Stomach (tissue), 9 donors: ENCODE results near the gene RPS6KC1. TPM values are rescaled to one million over a fixed set of nuclear protein-coding genes. Genes with fewer than 3 reads are reported as not detected.
"Not testable (repeated sequence)": the region's sequence is repeated elsewhere in the genome, so short reads cannot be mapped to it uniquely, and the experiment has no call there.

Source experiments
- DNase-seq, 2 donors: peaks; one replicate each; pipeline versions ENCODE4 v3.0.0 to v3.0.0-alpha.2; 2013 to 2019
- H3K27ac ChIP-seq, 5 donors: fragments of 200-600 bp in 4 of 5; sonication (generic) in 4 of 5; one replicate each; pipeline ENCODE4 v1.5.1; 2013 to 2019; ENCODE audit warnings: mild to moderate bottlenecking in 1 of 5, moderate library complexity in 1 of 5
- H3K27me3 ChIP-seq, 3 donors: fragments of 200-600 bp; sonication (generic); one replicate each; pipeline ENCODE4 v1.5.1; 2017 to 2019; ENCODE audit warnings: mixed run types in 1 of 3
- H3K36me3 ChIP-seq, 4 donors: fragments of 200-600 bp; sonication (generic); 1 replicate in 3 of 4; 2 replicates in 1 of 4; pipeline ENCODE4 v1.5.1; 2016 to 2019
- H3K4me1 ChIP-seq, 4 donors: fragments of 200-600 bp; sonication (generic); one replicate each; pipeline ENCODE4 v1.5.1; 2016 to 2019
- H3K4me3 ChIP-seq, 4 donors: fragments of 200-600 bp; sonication (generic) in 3 of 4; one replicate each; pipeline ENCODE4 v1.5.1; 2016 to 2019; ENCODE audit warnings: mild to moderate bottlenecking in 1 of 4
- H3K9me3 ChIP-seq, 4 donors: fragments of 200-600 bp; sonication (generic); one replicate each; pipeline ENCODE4 v1.5.1; 2016 to 2019
- CTCF ChIP-seq, 7 experiments: fragments of 450-650 bp in 4 of 7; fragments of 200-600 bp in 3 of 7; sonication (generic) in 3 of 7; IDR thresholded peaks; one replicate each; pipeline ENCODE4 v1.5.1; 2016 to 2019; ENCODE audit warnings: antibody characterized with exemption in 7 of 7, control low read depth in 2 of 7, mild to moderate bottlenecking in 1 of 7
- EP300 ChIP-seq: sonication (generic); formaldehyde crosslinking; IDR thresholded peaks from one replicate; pipeline ENCODE4 v1.6.1; 2017; ENCODE audit warnings: antibody characterized with exemption
- POLR2A ChIP-seq, 4 donors: fragments of 450-650 bp; IDR thresholded peaks; one replicate each; pipeline ENCODE4 v1.6.1; 2016; ENCODE audit warnings: antibody characterized with exemption in 4 of 4, control low read depth in 2 of 4, mild to moderate bottlenecking in 1 of 4, moderate library complexity in 1 of 4
- POLR2AphosphoS5 ChIP-seq, 3 donors: sonication (generic); formaldehyde crosslinking; IDR thresholded peaks; one replicate each; pipeline ENCODE4 v1.6.1; 2016; ENCODE audit warnings: antibody characterized with exemption in 3 of 3
- WGBS, 5 donors: extraction: QIAGEN DNeasy Blood & Tissue Kit in 3 of 5; methylation state at CpG; one replicate each; pipeline versions ENCODE4 v1.1.5 to v1.1.7; 2013 to 2018; 5-methylcytosine and 5-hydroxymethylcytosine counted together
- intact Hi-C: fragments of 100-400 bp; cut with DNase I; formaldehyde crosslinking; loops from one replicate; pipeline ENCODE4 v1.15.1; 2023; ENCODE audit warnings: low total_unique reads
- polyA plus RNA-seq, 3 donors: library from polyadenylated mRNA; stranded (reverse); fragments of 200-250 nt; gene quantifications; one replicate each; pipeline ENCODE4 v1.2.3, GENCODE V29; 2013
- total RNA-seq, 5 donors: library from RNA; depleted of rRNA; stranded (reverse); fragments of >200 nt; gene quantifications; one replicate each; pipeline versions ENCODE4 v1.1.0 to v1.2.3, GENCODE V29; 2014 to 2016
- donor health status: healthy with polysubstance abuse.
- donor health status: Bipolar disorder and iron deficiency.
- donor health status: healthy.

RPS6KC1 gene
- total and polyA plus RNA-seq, 8 donors: 3.8 to 137 (median 8.9) TPM

GRCh38 chr1:213154056-213154685 lies 103.1 kb downstream of the RPS6KC1 start:
- H3K27me3 ChIP-seq: no peaks in the 10 kb centered on the region
- 54 to 73% (median 66%) methylated on average over 3 of the region's 3 CpGs for WGBS, 5 donors
- no peak for TF ChIP-seq POLR2AphosphoS5 (IDR thresholded peaks at IDR 0.05)
- TF ChIP-seq CTCF (IDR thresholded peaks at IDR 0.05): no peak
- no peak for TF ChIP-seq POLR2A (IDR thresholded peaks at IDR 0.05)
- TF ChIP-seq EP300: no peak
- H3K4me1 ChIP-seq: peaks cover 0 to 11% (median 7%) of the 10 kb centered on the region in 4 donors
- peak in 1 of 2 donors; percentile 56 for DNase-seq
- H3K27ac ChIP-seq: no peak overlapping the region
- intact Hi-C loops: no loop called here
- H3K9me3 ChIP-seq: no peaks in the 10 kb centered on the region
- H3K4me3 ChIP-seq: no peak overlapping the region
- H3K36me3 ChIP-seq: no peaks in the 10 kb centered on the region

- TF ChIP-seq POLR2A (IDR thresholded peaks at IDR 0.05): no peak
- no peak for TF ChIP-seq EP300
- TF ChIP-seq CTCF (IDR thresholded peaks at IDR 0.05): no peak
- TF ChIP-seq POLR2AphosphoS5 (IDR thresholded peaks at IDR 0.05): no peak
- intact Hi-C loops: no loop called here
- Histone ChIP-seq H3K27ac (no peak overlapping the region), H3K4me1 (peaks cover 0 to 2% (median under 1%) of the 10 kb centered on the region in 4 donors), H3K9me3 (no peaks in the 10 kb centered on the region), H3K27me3 (no peaks in the 10 kb centered on the region), H3K4me3 (no peak overlapping the region), H3K36me3 (peaks cover 0 to 3% (median 0%) of the 10 kb centered on the region in 4 donors)
- 80 to 87% (median 82%) methylated on average over 5 of the region's 5 CpGs for WGBS, 5 donors
- no peak for DNase-seq
These were observed 108.3 kb downstream of the RPS6KC1 start for GRCh38 chr1:213159376-213159775.

GRCh38 chr1:213160442-213160841 lies 109.4 kb downstream of the RPS6KC1 start:
- WGBS, 5 donors: 95 to 100% (median 98%) methylated on average over 2 of the region's 2 CpGs
- H3K27ac ChIP-seq, H3K4me3 ChIP-seq, intact Hi-C loops, DNase-seq, H3K4me1 ChIP-seq, H3K36me3 ChIP-seq, H3K27me3 ChIP-seq, H3K9me3 ChIP-seq: not testable (repeated sequence)

GRCh38 chr1:213162338-213162737 lies 111.3 kb downstream of the RPS6KC1 start:
- no peak for DNase-seq
- Histone ChIP-seq H3K4me3 (no peak overlapping the region), H3K27me3 (no peaks in the 10 kb centered on the region), H3K36me3 (peaks cover 0 to 3% (median 0%) of the 10 kb centered on the region in 4 donors), H3K4me1 (no peaks in the 10 kb centered on the region), H3K9me3 (no peaks in the 10 kb centered on the region), H3K27ac (no peak overlapping the region)
- intact Hi-C loops: no loop called here
- WGBS, 5 donors: 80 to 86% (median 85%) methylated on average over 2 of the region's 2 CpGs
- TF ChIP-seq EP300 (no peak), CTCF (IDR thresholded peaks at IDR 0.05) (no peak), POLR2A (IDR thresholded peaks at IDR 0.05) (no peak), POLR2AphosphoS5 (IDR thresholded peaks at IDR 0.05) (no peak)

- no peak for DNase-seq
- TF ChIP-seq POLR2AphosphoS5 (IDR thresholded peaks at IDR 0.05) (no peak), EP300 (no peak), CTCF (IDR thresholded peaks at IDR 0.05) (no peak), POLR2A (IDR thresholded peaks at IDR 0.05) (no peak)
- Histone ChIP-seq H3K27me3 (no peaks in the 10 kb centered on the region), H3K9me3 (no peaks in the 10 kb centered on the region), H3K36me3 (peaks cover 0 to 3% (median 0%) of the 10 kb centered on the region in 4 donors), H3K4me3 (no peak overlapping the region), H3K27ac (no peak overlapping the region), H3K4me1 (no peaks in the 10 kb centered on the region)
- 62 to 80% (median 75%) methylated on average over 1 of the region's 1 CpG for WGBS, 5 donors
- intact Hi-C loops: no loop called here
These were observed 111.8 kb downstream of the RPS6KC1 start for GRCh38 chr1:213162862-213163261.
